HepG2 (cell line): ENCODE data around the gene GAN. TPM values are rescaled to one million over a fixed set of nuclear protein-coding genes. Genes with fewer than 3 reads are reported as not detected.
A peak's percentile ranks its signal among the peaks of the same experiment; 100 is the strongest.

ENCODE experiments used
- ATF4 ChIP-seq, 2 experiments: fragments of 450-650 bp in 1 of 2; sonication (generic) in 1 of 2; formaldehyde crosslinking; IDR thresholded peaks; 2 replicates each; pipeline versions ENCODE4 v1.5.0 to v1.8.0; 2020 to 2022; ENCODE audit warnings: mild to moderate bottlenecking in 1 of 2, missing genetic modification reagents in 1 of 2
- CEBPG ChIP-seq: IDR thresholded peaks from 2 replicates; pipeline ENCODE4 v1.6.1; 2016
- HDAC1 ChIP-seq: sonication (generic); formaldehyde crosslinking; IDR thresholded peaks from 2 replicates; pipeline ENCODE4 v1.5.1; 2020; ENCODE audit warnings: mild to moderate bottlenecking, missing genetic modification reagents
- HNRNPK ChIP-seq: fragments of 200-400 bp; formaldehyde crosslinking; IDR thresholded peaks from 2 replicates; pipeline ENCODE4 v1.6.1; 2018; ENCODE audit warnings: low read length, low read depth, moderate library complexity, mild to moderate bottlenecking; ENCODE audit not compliant: poor library complexity, severe bottlenecking
- KIAA2018 ChIP-seq: sonication (generic); formaldehyde crosslinking; IDR thresholded peaks from 2 replicates; pipeline ENCODE4 v1.5.0; 2020; ENCODE audit warnings: mild to moderate bottlenecking, missing genetic modification reagents, borderline replicate concordance
- MAFG ChIP-seq: sonication (generic); formaldehyde crosslinking; IDR thresholded peaks from 2 replicates; pipeline ENCODE4 v1.5.1; 2020; ENCODE audit warnings: mild to moderate bottlenecking, missing genetic modification reagents
- MED1 ChIP-seq: sonication (generic); formaldehyde crosslinking; IDR thresholded peaks from 2 replicates; pipeline ENCODE4 v1.4.0; 2020; ENCODE audit warnings: missing genetic modification reagents
- SALL1 ChIP-seq: sonication (generic); formaldehyde crosslinking; IDR thresholded peaks from 2 replicates; pipeline ENCODE4 v1.8.0; 2022; ENCODE audit warnings: mild to moderate bottlenecking, missing genetic modification reagents
- ZNF292 ChIP-seq: sonication (generic); formaldehyde crosslinking; IDR thresholded peaks from 2 replicates; pipeline ENCODE4 v1.8.1; 2022; ENCODE audit warnings: mild to moderate bottlenecking, low read depth, missing genetic modification reagents, borderline replicate concordance
- ZNF414 ChIP-seq: sonication (generic); formaldehyde crosslinking; IDR thresholded peaks from 2 replicates; pipeline ENCODE4 v1.5.0; 2020; ENCODE audit warnings: missing genetic modification reagents
- ZNF543 ChIP-seq: sonication (generic); formaldehyde crosslinking; IDR thresholded peaks from 2 replicates; pipeline ENCODE4 v1.4.0; 2020; ENCODE audit warnings: mild to moderate bottlenecking, missing genetic modification reagents
- polyA plus RNA-seq, 8 experiments: library from polyadenylated mRNA; depleted of rRNA in 3 of 8; stranded (reverse) in 7 of 8; unstranded in 1 of 8; fragments of >200 nt; fragmentation: Illumina TruSeq in 4 of 8; extraction: Trizol in 4 of 8; gene quantifications; 2 replicates each; pipeline versions ENCODE4 v1.2.1 to v1.2.3, GENCODE V29; 2011 to 2016; ENCODE audit warnings: low read depth in 4 of 8, missing spikeins in 1 of 8, mixed read lengths in 1 of 8; ENCODE audit not compliant: insufficient read depth in 1 of 8
- total RNA-seq, 5 experiments: library from RNA; depleted of rRNA; stranded (reverse); fragments of >200 nt; fragmentation: Illumina TruSeq; extraction: Trizol; gene quantifications; 2 replicates each; pipeline ENCODE4 v1.2.3, GENCODE V29; 2016; ENCODE audit warnings: low read depth in 1 of 5
- TF ChIP-seq, protein P1 (sequence below): sonication (generic); formaldehyde crosslinking; conservative IDR thresholded peaks from 2 replicates; pipeline ENCODE4 v1.4.0; 2020; ENCODE audit warnings: mild to moderate bottlenecking, missing genetic modification reagents, moderate library complexity
- TF ChIP-seq, protein P2 (sequence below): sonication (generic); formaldehyde crosslinking; IDR thresholded peaks from 2 replicates; pipeline ENCODE4 v1.8.1; 2023; ENCODE audit warnings: mild to moderate bottlenecking, moderate library complexity, missing genetic modification reagents

The GAN gene
- total and polyA plus RNA-seq, 2 of the 13 experiments (the other 11 are each of a cell fraction or from before 2014, with no cell fraction given) = 4.3 to 11.0 TPM

GRCh38 chr16:81431554-81432353 is 117.0 kb downstream of the GAN start (continued):
- TF ChIP-seq KIAA2018 (CRISPR knock-in tag) = no peak
- TF ChIP-seq HNRNPK = no peak
- peak; percentile 36; the same call in 1 of the 2 replicates for TF ChIP-seq SALL1 (CRISPR knock-in tag)
- TF ChIP-seq CEBPG (CRISPR knock-in tag) = peak; percentile 77
- peak; percentile 84 for TF ChIP-seq HDAC1 (CRISPR knock-in tag)
- no peak for TF ChIP-seq MAFG (CRISPR knock-in tag)
- TF ChIP-seq, protein P1, sequence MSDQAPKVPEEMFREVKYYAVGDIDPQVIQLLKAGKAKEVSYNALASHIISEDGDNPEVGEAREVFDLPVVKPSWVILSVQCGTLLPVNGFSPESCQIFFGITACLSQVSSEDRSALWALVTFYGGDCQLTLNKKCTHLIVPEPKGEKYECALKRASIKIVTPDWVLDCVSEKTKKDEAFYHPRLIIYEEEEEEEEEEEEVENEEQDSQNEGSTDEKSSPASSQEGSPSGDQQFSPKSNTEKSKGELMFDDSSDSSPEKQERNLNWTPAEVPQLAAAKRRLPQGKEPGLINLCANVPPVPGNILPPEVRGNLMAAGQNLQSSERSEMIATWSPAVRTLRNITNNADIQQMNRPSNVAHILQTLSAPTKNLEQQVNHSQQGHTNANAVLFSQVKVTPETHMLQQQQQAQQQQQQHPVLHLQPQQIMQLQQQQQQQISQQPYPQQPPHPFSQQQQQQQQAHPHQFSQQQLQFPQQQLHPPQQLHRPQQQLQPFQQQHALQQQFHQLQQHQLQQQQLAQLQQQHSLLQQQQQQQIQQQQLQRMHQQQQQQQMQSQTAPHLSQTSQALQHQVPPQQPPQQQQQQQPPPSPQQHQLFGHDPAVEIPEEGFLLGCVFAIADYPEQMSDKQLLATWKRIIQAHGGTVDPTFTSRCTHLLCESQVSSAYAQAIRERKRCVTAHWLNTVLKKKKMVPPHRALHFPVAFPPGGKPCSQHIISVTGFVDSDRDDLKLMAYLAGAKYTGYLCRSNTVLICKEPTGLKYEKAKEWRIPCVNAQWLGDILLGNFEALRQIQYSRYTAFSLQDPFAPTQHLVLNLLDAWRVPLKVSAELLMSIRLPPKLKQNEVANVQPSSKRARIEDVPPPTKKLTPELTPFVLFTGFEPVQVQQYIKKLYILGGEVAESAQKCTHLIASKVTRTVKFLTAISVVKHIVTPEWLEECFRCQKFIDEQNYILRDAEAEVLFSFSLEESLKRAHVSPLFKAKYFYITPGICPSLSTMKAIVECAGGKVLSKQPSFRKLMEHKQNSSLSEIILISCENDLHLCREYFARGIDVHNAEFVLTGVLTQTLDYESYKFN = 0 out of 2 replicates have a peak, but pooled peaks have one; percentile 46
- TF ChIP-seq ZNF414 (CRISPR knock-in tag) = 0 out of 2 replicates have a peak, but pooled peaks have one; percentile 36
- peak in 1 of 2 experiments; percentile 51; a peak in 2 of 4 replicates for TF ChIP-seq ATF4 (CRISPR knock-in tag; IDR thresholded peaks at IDR 0.05)
- TF ChIP-seq MED1 (CRISPR knock-in tag) = no peak; the same call in none of the 2 replicates
- TF ChIP-seq, protein P2, sequence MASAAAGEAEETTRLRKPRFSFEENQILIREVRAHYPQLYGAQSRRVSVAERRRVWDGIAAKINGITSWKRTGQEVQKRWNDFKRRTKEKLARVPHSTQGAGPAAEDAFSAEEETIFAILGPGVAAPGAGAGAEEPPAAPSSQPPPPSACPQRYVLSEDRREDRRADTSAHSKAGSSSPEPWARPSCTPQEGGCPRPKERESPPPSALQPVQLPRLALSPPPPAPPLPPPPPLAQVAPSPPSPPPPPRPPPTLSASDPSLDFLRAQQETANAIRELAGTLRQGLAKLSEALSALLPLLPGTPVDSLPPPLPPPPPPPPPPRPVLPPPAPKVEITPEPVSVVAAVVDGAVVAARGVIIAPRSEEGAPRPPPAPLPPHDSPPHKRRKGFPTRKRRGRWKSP (CRISPR knock-in tag) = peak; percentile 71
- peak; percentile 12; the same call in 1 of the 2 replicates for TF ChIP-seq ZNF543
- 0 out of 2 replicates have a peak, but pooled peaks have one; percentile 26 for TF ChIP-seq ZNF292 (CRISPR knock-in tag)
